K562 (cell line): ENCODE results near the gene CISD3. TPM values are rescaled to one million over a fixed set of nuclear protein-coding genes. Genes with fewer than 3 reads are reported as not detected.

Experiments used
- C11orf30 ChIP-seq: fragments of 450-650 bp; IDR thresholded peaks from 2 replicates; pipeline ENCODE4 v1.6.1; 2016; ENCODE audit warnings: low read depth, mild to moderate bottlenecking
- CBX1 ChIP-seq: sonication (generic); IDR thresholded peaks from 2 replicates; pipeline ENCODE4 v1.6.1; 2016; ENCODE audit warnings: antibody characterized with exemption, low read depth, mild to moderate bottlenecking
- CREB3 ChIP-seq: fragments of 450-650 bp; conservative IDR thresholded peaks from 2 replicates; pipeline ENCODE4 v1.6.1; 2016; ENCODE audit warnings: missing genetic modification characterization, low read depth, mild to moderate bottlenecking, missing compliant biosample characterization, moderate library complexity
- CREM ChIP-seq: IDR thresholded peaks from 2 replicates; pipeline ENCODE4 v1.6.1; 2014; ENCODE audit warnings: antibody characterized with exemption, low read depth
- DEAF1 ChIP-seq: fragments of 450-650 bp; formaldehyde crosslinking; IDR thresholded peaks from 2 replicates; pipeline ENCODE4 v1.4.0; 2020; ENCODE audit warnings: mild to moderate bottlenecking, moderate library complexity
- ESRRB ChIP-seq: fragments of 250-450 bp; sonication (Bioruptor Pico); IDR thresholded peaks from 2 replicates; pipeline ENCODE4 v1.5.0; 2020; ENCODE audit warnings: mild to moderate bottlenecking, moderate library complexity, borderline replicate concordance
- HOMEZ ChIP-seq: fragments of 250-450 bp; sonication (Bioruptor Pico); IDR thresholded peaks from 2 replicates; pipeline ENCODE4 v1.4.0; 2020; ENCODE audit warnings: mild to moderate bottlenecking, moderate library complexity
- KLF6 ChIP-seq: fragments of 250-450 bp; sonication (Bioruptor Pico); IDR thresholded peaks from 2 replicates; pipeline ENCODE4 v1.4.0; 2020; ENCODE audit warnings: mild to moderate bottlenecking, moderate library complexity, borderline replicate concordance
- L3MBTL2 ChIP-seq: fragments of 450-650 bp; IDR thresholded peaks from 2 replicates; pipeline ENCODE4 v1.6.1; 2016; ENCODE audit warnings: mild to moderate bottlenecking, moderate library complexity
- MYC ChIP-seq, 2 experiments: fragments of 250-450 bp in 1 of 2; sonication (Bioruptor Pico) in 1 of 2; IDR thresholded peaks; 2 replicates each; pipeline versions ENCODE4 v1.5.1 to v1.6.1; 2012 to 2021; ENCODE audit warnings: low read depth in 2 of 2, borderline replicate concordance in 1 of 2, improper control_type of control experiment in 1 of 2, low read length in 1 of 2, mild to moderate bottlenecking in 1 of 2, moderate library complexity in 1 of 2
- NCOA1 ChIP-seq: fragments of 450-650 bp; IDR thresholded peaks from 2 replicates; pipeline ENCODE4 v1.6.1; 2016; ENCODE audit warnings: low read depth
- NCOA4 ChIP-seq: fragments of 450-650 bp; IDR thresholded peaks from 2 replicates; pipeline ENCODE4 v1.6.1; 2018; ENCODE audit warnings: mild to moderate bottlenecking; ENCODE audit not compliant: partially characterized antibody
- POLR2AphosphoS5 ChIP-seq: IDR thresholded peaks from 2 replicates; pipeline ENCODE4 v1.6.1; 2011; ENCODE audit warnings: mild to moderate bottlenecking, low read depth, low read length, moderate library complexity; ENCODE audit not compliant: control insufficient read depth, insufficient read depth
- SMC3 ChIP-seq: conservative IDR thresholded peaks from 2 replicates; pipeline ENCODE4 v1.6.1; 2011; ENCODE audit warnings: low read depth, low read length, improper control_type of control experiment; ENCODE audit not compliant: insufficient read depth
- TAF7 ChIP-seq: fragments of 450-650 bp; IDR thresholded peaks from 2 replicates; pipeline ENCODE4 v1.6.1; 2016; ENCODE audit warnings: missing genetic modification characterization, missing compliant biosample characterization
- TEAD1 ChIP-seq, 2 experiments: fragments of 450-650 bp in 1 of 2; sonication (generic) in 1 of 2; formaldehyde crosslinking; IDR thresholded peaks; 2 replicates each; pipeline versions ENCODE4 v1.4.0 to v1.8.0; 2020 to 2022; ENCODE audit warnings: mild to moderate bottlenecking in 2 of 2, missing genetic modification reagents in 1 of 2
- ZBTB1 ChIP-seq: sonication (generic); formaldehyde crosslinking; IDR thresholded peaks from 2 replicates; pipeline ENCODE4 v1.8.1; 2023; ENCODE audit warnings: missing genetic modification reagents, low read depth, mild to moderate bottlenecking, borderline replicate concordance
- ZNF277 ChIP-seq: fragments of 250-450 bp; sonication (Bioruptor Pico); IDR thresholded peaks from 2 replicates; pipeline ENCODE4 v1.8.0; 2022; ENCODE audit warnings: inconsistent platforms, mild to moderate bottlenecking, moderate library complexity, borderline replicate concordance
- ZNF57 ChIP-seq: fragments of 450-650 bp; formaldehyde crosslinking; IDR thresholded peaks from 2 replicates; pipeline ENCODE4 v1.4.0; 2020; ENCODE audit warnings: mild to moderate bottlenecking, moderate library complexity
- ZNF707 ChIP-seq: fragments of 250-450 bp; sonication (Bioruptor Pico); conservative IDR thresholded peaks from 2 replicates; pipeline ENCODE4 v1.8.0; 2022; ENCODE audit warnings: inconsistent platforms, mild to moderate bottlenecking, moderate library complexity
- polyA plus RNA-seq, 8 experiments: library from polyadenylated mRNA; depleted of rRNA in 4 of 8; stranded (reverse) in 5 of 8; unstranded in 3 of 8; fragments of >200 nt; fragmentation: Nextera tagmentation in 2 of 8; fragmentation: Illumina TruSeq in 1 of 8; extraction: Ambion mirVana in 2 of 8; extraction: Trizol in 1 of 8; gene quantifications; 2 replicates each; pipeline versions ENCODE4 v1.2.1 to v1.2.3, GENCODE V29; 2011 to 2014; ENCODE audit warnings: inconsistent platforms in 1 of 8, missing spikeins in 1 of 8
- total RNA-seq, 7 experiments: library from RNA; depleted of rRNA in 6 of 7; stranded (reverse); fragments of >200 nt in 6 of 7; fragmentation: Illumina TruSeq in 2 of 7; extraction: Trizol in 2 of 7; gene quantifications; 2 replicates each; pipeline versions ENCODE4 v1.2.1 to v1.2.3, GENCODE V29; 2011 to 2021; ENCODE audit warnings: low replicate concordance in 1 of 7

CISD3 gene
- total and polyA plus RNA-seq, 9 of the 15 experiments (the other 6 are each of a cell fraction or from before 2014, with no cell fraction given), result 5.0 to 60.7 (median 15.7) TPM

GRCh38 chr17:38704606-38705522, 25.3 kb upstream of the CISD3 start, which contains the start of gene MLLT6 (continued):
- TF ChIP-seq TEAD1 (CRISPR knock-in tag; IDR thresholded peaks at IDR 0.05) (no peak), ZNF707 (CRISPR knock-in tag) (peak; percentile 18; the same call in 1 of the 2 replicates), NCOA4 (no peak), MYC (IDR thresholded peaks at IDR 0.05; ENCODE audit: low read depth, low read length) (0 out of 2 replicates have a peak, but pooled peaks have one; percentile 10), MYC (CRISPR knock-in tag; IDR thresholded peaks at IDR 0.05; ENCODE audit: borderline replicate concordance, low read depth) (no peak), ZNF57 (no peak), L3MBTL2 (no peak), CREM (0 out of 2 replicates have a peak, but pooled peaks have one; percentile 24), C11orf30 (no peak), ZBTB1 (no peak), ZNF277 (CRISPR knock-in tag) (no peak), DEAF1 (CRISPR knock-in tag) (no peak), CBX1 (0 out of 2 replicates have a peak, but pooled peaks have one; percentile 22), KLF6 (CRISPR knock-in tag) (no peak), CREB3 (tag) (no peak), NCOA1 (no peak), ESRRB (CRISPR knock-in tag) (no peak), POLR2AphosphoS5 (0 out of 2 replicates have a peak, but pooled peaks have one; percentile 35), HOMEZ (CRISPR knock-in tag) (no peak), SMC3 (no peak), TAF7 (tag) (peak; percentile 22; the same call in 1 of the 2 replicates)
